Mucosa of stomach (tissue), 1 donor: ENCODE data around the gene LRRC42.

Experiments
- H3K27me3 ChIP-seq: one replicate; pipeline ENCODE4 v1.7.0; 2013; ENCODE audit warnings: mild to moderate bottlenecking, low read length; ENCODE audit not compliant: control insufficient read depth, insufficient read depth
- H3K36me3 ChIP-seq: one replicate; pipeline ENCODE4 v1.7.0; 2013; ENCODE audit warnings: low read length; ENCODE audit not compliant: control insufficient read depth, insufficient read depth
- H3K4me1 ChIP-seq: one replicate; pipeline ENCODE4 v1.7.0; 2013; ENCODE audit warnings: mild to moderate bottlenecking, low read length; ENCODE audit not compliant: control insufficient read depth, insufficient read depth
- H3K4me3 ChIP-seq: one replicate; pipeline ENCODE4 v1.7.0; 2013; ENCODE audit warnings: low read length
- H3K9ac ChIP-seq: one replicate; pipeline ENCODE4 v1.7.0; 2013; ENCODE audit warnings: mild to moderate bottlenecking, low read length, moderate library complexity
- H3K9me3 ChIP-seq: one replicate; pipeline ENCODE4 v1.7.0; 2013; ENCODE audit warnings: mild to moderate bottlenecking, low read length, moderate library complexity; ENCODE audit not compliant: control insufficient read depth
- donor health status: Pancreatic carcinoma.

LRRC42 gene

GRCh38 chr1:53944469-53945182, 1.5 kb upstream of the LRRC42 start:
- Histone ChIP-seq H3K9ac (peak overlapping the region; percentile 63), H3K27me3 (no peaks in the 10 kb centered on the region), H3K36me3 (no peaks in the 10 kb centered on the region), H3K9me3 (no peaks in the 10 kb centered on the region), H3K4me3 (peak overlapping the region; percentile 72), H3K4me1 (peaks cover 7% of the 10 kb centered on the region)

- Histone ChIP-seq H3K27me3 (no peaks in the 10 kb centered on the region), H3K9ac (peak overlapping the region; percentile 63), H3K36me3 (no peaks in the 10 kb centered on the region), H3K4me1 (peaks cover 7% of the 10 kb centered on the region), H3K4me3 (peak overlapping the region; percentile 72), H3K9me3 (no peaks in the 10 kb centered on the region)
Measured at GRCh38 chr1:53945183-53945432, 1.0 kb upstream of the LRRC42 start.

- Histone ChIP-seq H3K9ac (peak within 1 kb of the TSS; percentile 70), H3K27me3 (no peaks in the 10 kb centered on the region), H3K4me3 (peak within 1 kb of the TSS; percentile 72), H3K4me1 (peaks cover 7% of the 10 kb centered on the region), H3K36me3 (no peaks in the 10 kb centered on the region), H3K9me3 (no peaks in the 10 kb centered on the region)
Measured at GRCh38 chr1:53945433-53946251, 508 bp upstream of the LRRC42 start, which contains the start of gene IFT25. Gene IFT25 (minus strand): TSS chr1:53945699. CDS start chr1:53940082, 5,617 bp downstream.

GRCh38 chr1:53947172-53947907, 1.2 kb downstream of the LRRC42 start:
- Histone ChIP-seq H3K36me3 (no peaks in the 10 kb centered on the region), H3K4me3 (no peak overlapping the region), H3K9me3 (no peaks in the 10 kb centered on the region), H3K4me1 (peaks cover 7% of the 10 kb centered on the region), H3K9ac (peak overlapping the region; percentile 70), H3K27me3 (no peaks in the 10 kb centered on the region)

GRCh38 chr1:53948291-53948690, 2.1 kb downstream of the LRRC42 start:
- H3K9me3 ChIP-seq: no peaks in the 10 kb centered on the region
- H3K27me3 ChIP-seq: no peaks in the 10 kb centered on the region
- H3K4me1 ChIP-seq: peaks cover 7% of the 10 kb centered on the region
- H3K36me3 ChIP-seq: no peaks in the 10 kb centered on the region
- H3K9ac ChIP-seq: no peak overlapping the region
- H3K4me3 ChIP-seq: no peak overlapping the region

GRCh38 chr1:53949023-53949990, 3.2 kb downstream of the LRRC42 start:
- Histone ChIP-seq H3K9me3 (no peaks in the 10 kb centered on the region), H3K36me3 (no peaks in the 10 kb centered on the region), H3K4me1 (peaks cover 7% of the 10 kb centered on the region), H3K27me3 (no peaks in the 10 kb centered on the region), H3K4me3 (no peak overlapping the region), H3K9ac (no peak overlapping the region)

- no peaks in the 10 kb centered on the region for H3K36me3 ChIP-seq
Measured at GRCh38 chr1:53951697-53952096, 5.5 kb downstream of the LRRC42 start.

GRCh38 chr1:53954128-53954527, 8.0 kb downstream of the LRRC42 start:
- no peaks in the 10 kb centered on the region for H3K9me3 ChIP-seq
- H3K4me3 ChIP-seq: no peak overlapping the region
- H3K36me3 ChIP-seq: no peaks in the 10 kb centered on the region
- no peak overlapping the region for H3K9ac ChIP-seq
- peaks cover 10% of the 10 kb centered on the region for H3K4me1 ChIP-seq
- H3K27me3 ChIP-seq: no peaks in the 10 kb centered on the region

More at GRCh38 chr1:53951697-53952096, 5.5 kb downstream of the LRRC42 start:
- Histone ChIP-seq H3K9me3 (no peaks in the 10 kb centered on the region), H3K4me3 (no peak overlapping the region), H3K27me3 (no peaks in the 10 kb centered on the region), H3K9ac (no peak overlapping the region), H3K4me1 (peaks cover 7% of the 10 kb centered on the region)

- H3K4me3 ChIP-seq: no peak overlapping the region
- H3K4me1 ChIP-seq: peaks cover 10% of the 10 kb centered on the region
- no peaks in the 10 kb centered on the region for H3K36me3 ChIP-seq
- peak overlapping the region; percentile 9 for H3K9ac ChIP-seq
- H3K9me3 ChIP-seq: no peaks in the 10 kb centered on the region
- H3K27me3 ChIP-seq: no peaks in the 10 kb centered on the region
Measured at GRCh38 chr1:53956308-53957168, 10.4 kb downstream of the LRRC42 start.

GRCh38 chr1:53957194-53957818, 11.2 kb downstream of the LRRC42 start:
- no peaks in the 10 kb centered on the region for H3K9me3 ChIP-seq
- peak overlapping the region; percentile 9 for H3K9ac ChIP-seq
- H3K4me1 ChIP-seq: peaks cover 10% of the 10 kb centered on the region
- no peaks in the 10 kb centered on the region for H3K27me3 ChIP-seq
- no peak overlapping the region for H3K4me3 ChIP-seq
- H3K36me3 ChIP-seq: no peaks in the 10 kb centered on the region
